Urinary bladder (tissue), 4 donors: ENCODE measurements around the gene SMARCA2. TPM values are rescaled to one million over a fixed set of nuclear protein-coding genes. Genes with fewer than 3 reads are reported as not detected.

Experiments used
- DNase-seq: peaks from one replicate; pipeline ENCODE4 v3.0.0-alpha.2; 2015; ENCODE audit errors: extremely low spot score
- H3K27ac ChIP-seq: one replicate; pipeline ENCODE4 v1.5.1; 2013; ENCODE audit warnings: low read depth, mild to moderate bottlenecking, moderate library complexity
- H3K36me3 ChIP-seq: one replicate; pipeline ENCODE4 v1.6.1; 2013; ENCODE audit warnings: mild to moderate bottlenecking, moderate library complexity; ENCODE audit not compliant: insufficient read depth
- H3K4me1 ChIP-seq: one replicate; pipeline ENCODE4 v1.6.1; 2013; ENCODE audit warnings: mild to moderate bottlenecking, moderate library complexity; ENCODE audit not compliant: insufficient read depth
- H3K4me3 ChIP-seq: one replicate; pipeline ENCODE4 v1.5.1; 2013; ENCODE audit warnings: low read depth, low read length
- WGBS: extraction: QIAGEN DNeasy Blood & Tissue Kit; methylation state at CpG from one replicate; pipeline ENCODE4 v1.1.7; 2013; 5-methylcytosine and 5-hydroxymethylcytosine counted together
- polyA plus RNA-seq: library from polyadenylated mRNA; stranded (reverse); fragments of 200-250 nt; gene quantifications from one replicate; pipeline ENCODE4 v1.2.3, GENCODE V29; 2013
- total RNA-seq: library from RNA; depleted of rRNA; stranded (reverse); fragments of >200 nt; gene quantifications from one replicate; pipeline ENCODE4 v1.2.3, GENCODE V29; 2014
- donor health status: healthy with polysubstance abuse.
- donor health status: healthy.

Gene SMARCA2
- total and polyA plus RNA-seq, 2 donors, result 73.2 to 183 TPM

- no peaks in the 10 kb centered on the region for H3K36me3 ChIP-seq
- no peak overlapping the region for H3K27ac ChIP-seq
- H3K4me3 ChIP-seq, result no peak overlapping the region
- no peaks in the 10 kb centered on the region for H3K4me1 ChIP-seq
- 78% methylated on average over 11 of the region's 11 CpGs for WGBS
- DNase-seq, result no peak
Observed at GRCh38 chr9:2174911-2175310, 159.8 kb downstream of the SMARCA2 start.

- Histone ChIP-seq H3K36me3 (no peaks in the 10 kb centered on the region), H3K4me1 (no peaks in the 10 kb centered on the region), H3K27ac (no peak overlapping the region), H3K4me3 (no peak overlapping the region)
- no peak for DNase-seq
- WGBS, result 74% methylated on average over 2 of the region's 2 CpGs
Observed at GRCh38 chr9:2177121-2177520, 162.0 kb downstream of the SMARCA2 start.

DNA sequence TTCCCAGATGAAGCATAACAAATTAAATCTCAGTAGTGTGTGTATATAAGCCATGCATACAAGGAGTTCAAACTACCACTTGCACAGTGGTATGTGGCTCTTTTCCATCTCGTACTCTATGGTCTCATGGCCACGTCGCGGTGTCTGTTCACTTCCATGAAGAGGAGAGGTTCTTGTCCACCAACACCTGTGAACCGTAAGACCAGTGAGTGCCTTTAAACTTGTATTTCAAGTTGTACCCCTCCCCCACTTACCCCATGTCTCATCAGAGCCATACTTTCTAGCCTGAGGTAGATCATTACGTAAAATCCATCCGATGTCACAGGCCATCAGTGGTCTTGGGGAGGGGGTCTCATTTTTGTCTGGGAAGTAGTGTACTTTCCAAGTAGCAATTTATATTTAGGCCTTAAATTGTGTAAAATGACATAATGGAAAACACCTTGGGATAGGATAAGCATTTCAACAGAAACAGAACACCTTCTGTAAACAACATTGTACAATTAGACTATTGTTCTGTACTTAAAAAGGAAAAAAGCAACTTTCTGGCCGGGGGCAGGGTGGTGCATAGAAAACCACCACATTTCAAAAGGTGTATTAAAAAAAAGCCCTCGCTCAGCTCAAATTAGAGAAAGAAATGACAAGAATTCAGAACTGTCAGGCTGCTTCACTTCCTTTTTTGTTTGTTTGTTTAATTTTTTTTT is 163.0 kb downstream of the SMARCA2 start:
- DNase-seq, result no peak
- WGBS, result 90% methylated on average over 9 of the region's 9 CpGs
- Histone ChIP-seq H3K4me3 (no peak overlapping the region), H3K36me3 (no peaks in the 10 kb centered on the region), H3K4me1 (no peaks in the 10 kb centered on the region), H3K27ac (no peak overlapping the region)

GRCh38 chr9:2179567-2179966 is 164.4 kb downstream of the SMARCA2 start:
- no peaks in the 10 kb centered on the region for H3K4me1 ChIP-seq
- no peak for DNase-seq
- 89% methylated on average over 3 of the region's 3 CpGs for WGBS
- no peaks in the 10 kb centered on the region for H3K36me3 ChIP-seq
- H3K4me3 ChIP-seq, result no peak overlapping the region
- H3K27ac ChIP-seq, result no peak overlapping the region

DNA sequence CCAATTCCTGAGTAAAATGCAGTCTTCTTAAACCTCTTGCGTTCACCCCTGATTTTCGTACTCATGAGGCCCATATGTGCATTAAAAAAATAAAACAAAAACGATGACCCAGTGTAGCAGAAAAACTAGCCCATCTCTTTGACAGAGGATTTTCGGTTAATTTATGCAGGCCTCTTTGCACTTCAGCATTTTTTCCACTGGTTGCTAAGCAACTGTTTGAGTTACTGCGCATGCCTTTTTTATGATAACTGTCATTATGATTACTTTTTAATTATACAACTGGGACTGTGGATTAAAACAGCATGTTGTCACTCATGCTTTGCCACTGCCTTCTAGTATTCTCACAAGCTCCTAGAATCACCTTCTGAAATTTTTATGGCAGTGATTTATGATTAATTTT is 165.0 kb downstream of the SMARCA2 start:
- Histone ChIP-seq H3K27ac (no peak overlapping the region), H3K4me3 (no peak overlapping the region), H3K36me3 (no peaks in the 10 kb centered on the region), H3K4me1 (no peaks in the 10 kb centered on the region)
- WGBS, result 53% methylated on average over 5 of the region's 5 CpGs
- DNase-seq, result no peak

DNA sequence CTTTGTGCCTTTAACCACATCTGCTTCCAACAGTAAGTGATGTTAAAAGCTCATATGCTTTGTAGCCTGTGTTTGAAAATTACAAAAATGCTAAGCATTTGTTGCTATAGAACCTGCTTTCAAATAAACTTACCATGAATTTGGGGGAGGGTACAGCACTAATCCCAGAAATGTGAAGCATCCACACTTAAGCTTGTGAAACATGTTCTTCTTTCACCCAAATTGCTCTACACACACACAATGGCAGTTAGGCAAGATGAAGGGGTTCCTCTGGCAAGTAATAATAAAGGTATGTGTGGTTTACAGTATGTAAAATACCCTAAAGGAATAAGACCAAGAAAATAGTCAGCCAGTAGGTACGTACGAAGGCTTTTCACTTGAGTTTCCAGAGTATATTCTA is 165.6 kb downstream of the SMARCA2 start:
- Histone ChIP-seq H3K4me3 (no peak overlapping the region), H3K27ac (no peak overlapping the region), H3K36me3 (peaks cover under 1% of the 10 kb centered on the region), H3K4me1 (no peaks in the 10 kb centered on the region)
- 91% methylated on average over 2 of the region's 2 CpGs for WGBS
- no peak for DNase-seq

DNA sequence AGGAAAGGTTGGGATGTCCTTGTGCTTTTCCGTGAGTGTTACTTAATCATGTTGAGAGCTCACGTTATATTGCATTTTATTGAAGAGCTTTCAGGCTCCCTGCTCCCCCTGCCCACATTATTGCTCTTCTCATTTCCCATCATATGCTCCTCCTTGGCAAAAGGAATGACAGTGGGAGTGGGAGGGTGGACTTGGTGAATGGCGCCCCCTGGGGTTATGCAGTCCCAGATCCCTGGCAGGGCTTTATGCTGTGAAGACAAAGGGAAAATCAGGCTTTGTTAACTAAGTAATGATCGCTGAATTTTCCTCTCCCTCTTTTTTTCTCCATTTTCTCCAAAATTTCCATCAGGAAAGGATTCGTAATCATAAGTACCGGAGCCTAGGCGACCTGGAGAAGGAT is 166.6 kb downstream of the SMARCA2 start:
- peaks cover 5% of the 10 kb centered on the region for H3K36me3 ChIP-seq
- H3K4me1 ChIP-seq, result no peaks in the 10 kb centered on the region
- WGBS, result 79% methylated on average over 7 of the region's 7 CpGs
- H3K4me3 ChIP-seq, result no peak overlapping the region
- H3K27ac ChIP-seq, result no peak overlapping the region
- DNase-seq, result no peak

DNA sequence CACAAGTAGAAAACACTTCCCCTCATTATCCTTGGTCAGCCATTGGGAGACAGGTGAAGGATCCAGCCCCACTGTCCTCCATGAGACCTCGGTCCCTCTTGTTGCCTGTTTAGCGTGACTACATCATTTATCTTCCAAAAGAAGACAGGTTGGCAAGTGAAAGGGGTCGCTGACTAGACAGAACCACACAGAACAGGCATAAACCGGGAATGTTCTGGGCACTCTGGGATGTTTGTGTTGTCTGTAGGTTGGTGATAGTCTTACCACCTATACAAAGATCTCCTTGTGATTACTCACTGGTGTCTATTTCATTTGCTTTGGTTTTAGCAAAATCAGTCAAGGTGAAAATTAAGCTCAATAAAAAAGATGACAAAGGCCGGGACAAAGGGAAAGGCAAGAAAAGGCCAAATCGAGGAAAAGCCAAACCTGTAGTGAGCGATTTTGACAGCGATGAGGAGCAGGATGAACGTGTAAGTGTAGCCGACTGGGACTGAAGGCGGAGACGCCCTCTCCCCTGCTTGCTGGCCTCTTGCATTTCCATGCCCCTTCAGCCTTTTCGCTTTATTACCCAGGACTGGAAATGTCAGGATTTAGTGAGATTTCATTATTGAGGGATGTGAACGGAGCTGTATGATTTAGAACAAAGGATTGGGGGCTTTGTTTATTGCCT is 175.9 kb downstream of the SMARCA2 start:
- Histone ChIP-seq H3K4me3 (no peak overlapping the region), H3K4me1 (no peaks in the 10 kb centered on the region), H3K27ac (no peak overlapping the region), H3K36me3 (peaks cover 2% of the 10 kb centered on the region)
- 92% methylated on average over 14 of the region's 14 CpGs for WGBS
- DNase-seq, result no peak

DNA sequence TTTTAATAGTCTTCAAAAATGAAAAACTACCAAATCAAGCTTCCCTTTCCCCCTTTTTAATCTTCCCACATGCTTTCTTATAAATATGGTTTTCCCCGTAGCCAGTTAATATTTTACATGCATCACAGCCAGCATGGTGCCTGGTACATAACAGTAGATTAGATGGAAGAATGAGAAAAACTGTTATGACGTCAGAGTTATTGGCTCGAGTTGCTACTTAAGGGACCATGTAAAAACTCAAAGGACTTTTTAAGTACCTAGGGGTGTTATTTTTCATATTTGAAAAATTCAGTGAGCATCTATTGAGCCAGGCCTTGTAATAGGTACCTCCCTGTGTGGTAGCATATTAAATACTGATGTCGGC is 176.4 kb downstream of the SMARCA2 start:
- H3K27ac ChIP-seq, result no peak overlapping the region
- 74% methylated on average over 4 of the region's 4 CpGs for WGBS
- peaks cover 2% of the 10 kb centered on the region for H3K36me3 ChIP-seq
- no peaks in the 10 kb centered on the region for H3K4me1 ChIP-seq
- H3K4me3 ChIP-seq, result no peak overlapping the region
- no peak for DNase-seq

- 71% methylated on average over 5 of the region's 5 CpGs for WGBS
- Histone ChIP-seq H3K36me3 (no peaks in the 10 kb centered on the region), H3K27ac (no peak overlapping the region), H3K4me1 (no peaks in the 10 kb centered on the region), H3K4me3 (no peak overlapping the region)
- DNase-seq, result no peak
Observed at GRCh38 chr9:2192356-2192979, 177.3 kb downstream of the SMARCA2 start.

- Histone ChIP-seq H3K4me1 (no peaks in the 10 kb centered on the region), H3K27ac (no peak overlapping the region), H3K36me3 (no peaks in the 10 kb centered on the region), H3K4me3 (no peak overlapping the region)
- DNase-seq, result no peak
- 77% methylated on average over 2 of the region's 2 CpGs for WGBS
Observed at GRCh38 chr9:2193552-2193951, 178.4 kb downstream of the SMARCA2 start.

DNA sequence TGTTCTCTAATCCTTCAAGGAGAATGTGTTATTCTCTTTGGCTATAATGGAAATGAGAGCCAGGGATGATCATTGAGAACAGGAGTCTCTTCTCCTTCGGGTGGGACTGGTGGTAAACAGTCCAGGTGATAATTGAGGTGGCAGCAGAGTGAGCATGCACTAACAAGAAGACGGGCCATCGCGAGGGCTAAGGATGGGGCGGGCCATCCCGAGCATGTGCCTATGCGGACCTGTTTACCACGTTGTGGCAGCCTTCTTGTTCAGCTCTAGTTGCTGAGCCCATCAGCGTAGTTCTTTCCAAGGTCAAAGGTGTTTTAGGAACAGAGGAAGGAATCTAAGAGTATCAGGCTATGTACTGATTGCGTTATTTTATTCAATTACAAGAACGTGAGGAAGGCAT is 180.1 kb downstream of the SMARCA2 start:
- no peak overlapping the region for H3K27ac ChIP-seq
- H3K36me3 ChIP-seq, result no peaks in the 10 kb centered on the region
- no peak for DNase-seq
- no peaks in the 10 kb centered on the region for H3K4me1 ChIP-seq
- H3K4me3 ChIP-seq, result no peak overlapping the region
- 86% methylated on average over 11 of the region's 11 CpGs for WGBS

GRCh38 chr9:2196757-2197156 is 181.6 kb downstream of the SMARCA2 start:
- no peak for DNase-seq
- 94% methylated on average over 2 of the region's 2 CpGs for WGBS
- no peak overlapping the region for H3K27ac ChIP-seq
- H3K4me1 ChIP-seq, result no peaks in the 10 kb centered on the region
- H3K4me3 ChIP-seq, result no peak overlapping the region
- no peaks in the 10 kb centered on the region for H3K36me3 ChIP-seq

- Histone ChIP-seq H3K4me1 (no peaks in the 10 kb centered on the region), H3K4me3 (no peak overlapping the region), H3K36me3 (no peaks in the 10 kb centered on the region), H3K27ac (no peak overlapping the region)
- no peak for DNase-seq
- WGBS, result 94% methylated on average over 4 of the region's 4 CpGs
Observed at GRCh38 chr9:2198956-2199635, 183.9 kb downstream of the SMARCA2 start.
